H1 (cell line): Measurements from ENCODE around the gene ATP6V0A1. TPM values are rescaled to one million over a fixed set of nuclear protein-coding genes. Genes with fewer than 3 reads are reported as not detected.

Experiments
- CTCF ChIA-PET: fragments of 300-600 bp; sonication (Branson Sonifier 250); formaldehyde crosslinking; loops from one replicate; lab custom pipeline; 2021; ENCODE audit not compliant: partially characterized antibody; lab: Charles Lee
- POLR2A ChIA-PET: fragments of 300-600 bp; sonication (Branson Sonifier 250); formaldehyde crosslinking; loops from one replicate; lab custom pipeline; 2021; ENCODE audit warnings: inconsistent platforms; ENCODE audit not compliant: partially characterized antibody; lab: Charles Lee
- DNase-seq, 2 experiments: peaks; one replicate each; pipeline versions ENCODE4 v3.0.0 to v3.0.0-alpha.2; 2010 to 2022; ENCODE audit warnings: low spot score in 2 of 2, low read depth in 1 of 2, mixed read lengths in 1 of 2
- FAIRE-seq: peaks from 2 replicates; lab custom pipeline; 2011; peaks lifted over from hg19 to GRCh38; lab: Jason Lieb, UNC
- H2AFZ ChIP-seq: 2 replicates; pipeline ENCODE4 v1.8.1; 2012; ENCODE audit warnings: low read length, inconsistent platforms
- H2AK5ac ChIP-seq: 2 replicates; pipeline ENCODE4 v1.6.1; 2013; ENCODE audit warnings: low read depth, low read length
- H2BK120ac ChIP-seq: replicated peaks from 2 replicates; pipeline ENCODE3; 2013; ENCODE audit warnings: low read depth, low read length, inconsistent platforms
- H2BK12ac ChIP-seq: 2 replicates; pipeline ENCODE4 v1.6.1; 2013; ENCODE audit warnings: low read depth, low read length
- H2BK15ac ChIP-seq: 2 replicates; pipeline ENCODE4 v1.6.1; 2013; ENCODE audit warnings: low read length
- H2BK20ac ChIP-seq: 2 replicates; pipeline ENCODE4 v1.6.1; 2013; ENCODE audit warnings: low read length
- H2BK5ac ChIP-seq: 2 replicates; pipeline ENCODE4 v1.6.1; 2013; ENCODE audit warnings: low read depth, low read length
- H3K14ac ChIP-seq: 2 replicates; pipeline ENCODE4 v1.6.1; 2013; ENCODE audit warnings: inconsistent platforms; ENCODE audit not compliant: insufficient read length
- H3K18ac ChIP-seq: 2 replicates; pipeline ENCODE4 v1.6.1; 2013; ENCODE audit warnings: low read length; ENCODE audit errors: extremely low read depth
- H3K23ac ChIP-seq: 2 replicates; pipeline ENCODE4 v1.6.1; 2013; ENCODE audit warnings: inconsistent platforms; ENCODE audit not compliant: insufficient read length
- H3K23me2 ChIP-seq: 2 replicates; pipeline ENCODE4 v1.6.1; 2013; ENCODE audit warnings: low read depth, low read length
- H3K27ac ChIP-seq: 2 replicates; pipeline ENCODE4 v1.6.1; 2011; ENCODE audit warnings: low read depth, low read length, inconsistent platforms
- H3K27me3 ChIP-seq, 4 experiments: replicated peaks in 1 of 4; 1 replicate in 1 of 4; 2 replicates in 3 of 4; pipeline versions ENCODE4 v1.6.1 to v1.8.1; 2011 to 2013; ENCODE audit warnings: low read length in 3 of 4, mild to moderate bottlenecking in 3 of 4, inconsistent platforms in 2 of 4, mixed read lengths in 2 of 4, moderate library complexity in 1 of 4; ENCODE audit not compliant: control insufficient read depth in 3 of 4, insufficient read depth in 3 of 4; ENCODE audit errors: extremely low read depth in 1 of 4
- H3K36me3 ChIP-seq, 4 experiments: 2 replicates each; pipeline versions ENCODE4 v1.6.1 to v1.8.1; 2011 to 2013; ENCODE audit warnings: mild to moderate bottlenecking in 4 of 4, low read length in 3 of 4, moderate library complexity in 2 of 4, control low read depth in 1 of 4, inconsistent platforms in 1 of 4; ENCODE audit not compliant: insufficient read depth in 4 of 4, control insufficient read depth in 2 of 4
- H3K4ac ChIP-seq: replicated peaks from 2 replicates; pipeline ENCODE3; 2013; ENCODE audit warnings: low read length, low read depth, mixed read lengths, inconsistent platforms; ENCODE audit not compliant: insufficient read length
- H3K4me1 ChIP-seq, 4 experiments: replicated peaks in 1 of 4; 1 replicate in 1 of 4; 2 replicates in 3 of 4; pipeline versions ENCODE4 v1.6.1 to v1.8.1; 2011 to 2013; ENCODE audit warnings: low read length in 3 of 4, inconsistent platforms in 2 of 4, mixed read lengths in 1 of 4; ENCODE audit not compliant: insufficient read depth in 4 of 4, control insufficient read depth in 3 of 4
- H3K4me2 ChIP-seq, 2 experiments: 2 replicates each; pipeline versions ENCODE4 v1.6.1 to v1.8.1; 2011 to 2013; ENCODE audit warnings: low read depth in 2 of 2, low read length in 2 of 2, control low read depth in 1 of 2, inconsistent platforms in 1 of 2, mild to moderate bottlenecking in 1 of 2; ENCODE audit not compliant: insufficient read depth in 1 of 2
- H3K4me3 ChIP-seq, 4 experiments: fragments of 200-600, 300-600 bp in 1 of 4; sonication (generic), shearing (Covaris generic), sonication (Bioruptor Twin) in 1 of 4; 2 replicates each; pipeline versions ENCODE4 v1.5.1 to v1.8.1; 2011 to 2016; ENCODE audit warnings: low read length in 4 of 4, low read depth in 3 of 4, control low read depth in 2 of 4, inconsistent platforms in 2 of 4, mild to moderate bottlenecking in 2 of 4, mixed read lengths in 1 of 4, moderate library complexity in 1 of 4; ENCODE audit not compliant: insufficient read depth in 2 of 4; ENCODE audit errors: extremely low read depth in 1 of 4
- H3K56ac ChIP-seq: replicated peaks from 2 replicates; pipeline ENCODE3; 2013; ENCODE audit warnings: low read depth, mild to moderate bottlenecking, mixed read lengths, low read length, inconsistent platforms; ENCODE audit not compliant: insufficient read length
- H3K79me1 ChIP-seq: 2 replicates; pipeline ENCODE4 v1.6.1; 2013; ENCODE audit warnings: low read depth, low read length, control low read depth
- H3K79me2 ChIP-seq, 2 experiments: 2 replicates each; pipeline versions ENCODE4 v1.6.1 to v1.8.1; 2012 to 2013; ENCODE audit warnings: low read length in 2 of 2, mild to moderate bottlenecking in 2 of 2, inconsistent platforms in 1 of 2; ENCODE audit not compliant: insufficient read depth in 2 of 2, control insufficient read depth in 1 of 2
- H3K9ac ChIP-seq, 4 experiments: replicated peaks in 1 of 4; 1 replicate in 1 of 4; 2 replicates in 3 of 4; pipeline versions ENCODE4 v1.6.1 to v1.8.1; 2011 to 2013; ENCODE audit warnings: low read depth in 3 of 4, low read length in 3 of 4, control low read depth in 2 of 4, mild to moderate bottlenecking in 2 of 4, moderate library complexity in 2 of 4, inconsistent platforms in 1 of 4; ENCODE audit errors: extremely low read depth in 1 of 4
- H3K9me3 ChIP-seq, 2 experiments: 2 replicates each; pipeline versions ENCODE4 v1.6.1 to v1.8.1; 2012 to 2013; ENCODE audit warnings: mild to moderate bottlenecking in 2 of 2, moderate library complexity in 2 of 2, control low read depth in 1 of 2, inconsistent platforms in 1 of 2, low read depth in 1 of 2, low read length in 1 of 2, mixed read lengths in 1 of 2; ENCODE audit not compliant: insufficient read depth in 2 of 2
- H4K20me1 ChIP-seq, 2 experiments: replicated peaks in 1 of 2; 2 replicates each; pipeline versions ENCODE3 to v1.8.1; 2011 to 2013; ENCODE audit warnings: inconsistent platforms in 2 of 2, low read length in 2 of 2, mild to moderate bottlenecking in 1 of 2; ENCODE audit not compliant: insufficient read depth in 2 of 2, control insufficient read depth in 1 of 2
- H4K5ac ChIP-seq: 2 replicates; pipeline ENCODE4 v1.6.1; 2013; ENCODE audit warnings: low read length, low read depth, mixed read lengths, inconsistent platforms; ENCODE audit not compliant: insufficient read length
- H4K8ac ChIP-seq: 2 replicates; pipeline ENCODE4 v1.8.0; 2013; ENCODE audit warnings: mild to moderate bottlenecking, moderate library complexity, low read length, inconsistent platforms; ENCODE audit not compliant: insufficient read depth; ENCODE audit errors: extremely low read depth
- H4K91ac ChIP-seq: replicated peaks from 2 replicates; pipeline ENCODE3; 2013; ENCODE audit warnings: low read length, mixed read lengths, inconsistent platforms; ENCODE audit not compliant: insufficient read length
- ATF3 ChIP-seq: IDR thresholded peaks from 2 replicates; pipeline ENCODE4 v1.6.1; 2011; ENCODE audit warnings: low read depth, mild to moderate bottlenecking, low read length; ENCODE audit not compliant: insufficient read depth
- CTCF ChIP-seq, 3 experiments: IDR thresholded peaks; 1 replicate in 2 of 3; 2 replicates in 1 of 3; pipeline versions ENCODE4 v1.5.1 to v1.6.1; 2011; ENCODE audit warnings: low read length in 3 of 3, mild to moderate bottlenecking in 3 of 3, inconsistent platforms in 2 of 3, low read depth in 1 of 3, moderate library complexity in 1 of 3; ENCODE audit not compliant: insufficient read depth in 1 of 3; ENCODE audit errors: control extremely low read depth in 1 of 3
- EZH2 ChIP-seq: fragments of 200-600 bp; sonication (generic); IDR thresholded peaks from 2 replicates; pipeline ENCODE4 v1.7.1; 2012; ENCODE audit warnings: low read depth, mild to moderate bottlenecking, moderate library complexity, low read length, inconsistent platforms; ENCODE audit not compliant: severe bottlenecking
- GABPA ChIP-seq: IDR thresholded peaks from 2 replicates; pipeline ENCODE4 v1.6.1; 2011; ENCODE audit warnings: mild to moderate bottlenecking, low read length, moderate library complexity, borderline replicate concordance; ENCODE audit not compliant: insufficient read depth
- KDM4A ChIP-seq: IDR thresholded peaks from one replicate; pipeline ENCODE4 v1.7.1; 2012; ENCODE audit warnings: low read depth, mild to moderate bottlenecking, moderate library complexity, low read length, inconsistent platforms; ENCODE audit not compliant: severe bottlenecking
- TBP ChIP-seq: IDR thresholded peaks from 2 replicates; pipeline ENCODE4 v1.6.1; 2011; ENCODE audit warnings: low read depth, low read length, improper control_type of control experiment
- WGBS, 2 experiments: shearing (Covaris generic) in 1 of 2; methylation state at CpG; one replicate each; pipeline versions ENCODE4 v1.1.6 to v1.1.7; 2013 to 2015; ENCODE audit warnings: low lambda C conversion rate in 2 of 2, mixed read lengths in 2 of 2, inconsistent platforms in 1 of 2, low coverage in 1 of 2, missing lambda C conversion rate in 1 of 2; ENCODE audit not compliant: insufficient replicate concordance in 2 of 2, insufficient coverage in 1 of 2, insufficient read length in 1 of 2; ENCODE audit errors: extremely low coverage in 1 of 2, missing lambda C conversion rate in 1 of 2; 5-methylcytosine and 5-hydroxymethylcytosine counted together
- polyA plus RNA-seq, 7 experiments: library from polyadenylated mRNA; depleted of rRNA in 3 of 7; stranded (reverse) in 5 of 7; unstranded in 2 of 7; fragments of >200 nt in 5 of 7; fragments of 200-250 nt in 2 of 7; gene quantifications; 1 replicate in 5 of 7; 2 replicates in 1 of 7; 4 replicates in 1 of 7; pipeline versions ENCODE4 v1.2.1 to v1.2.3, GENCODE V29; 2011 to 2013; ENCODE audit warnings: missing spikeins in 2 of 7, mixed read lengths in 2 of 7
- total RNA-seq: library from RNA; stranded (reverse); fragmentation: NEBNext Ultra II Directional; extraction: Animal tissue kit (Norgen Biotek cat#: 25700); gene quantifications from 2 replicates; pipeline ENCODE4 v1.2.1, GENCODE V29; 2021

Gene ATP6V0A1
- total and polyA plus RNA-seq, 2 of the 8 experiments (the other 6 are each of a cell fraction or from before 2014, with no cell fraction given): 55.3 to 63.4 TPM

GRCh38 chr17:42421136-42421506, 37.6 kb upstream of the ATP6V0A1 start:
- H4K20me1 ChIP-seq: peaks cover 6 to 8% of the 10 kb centered on the region in 2 experiments
- H2BK12ac ChIP-seq: no peak overlapping the region
- H3K14ac ChIP-seq: no peak overlapping the region
- H3K23me2 ChIP-seq: peaks cover 14% of the 10 kb centered on the region
- no peak overlapping the region for H3K23ac ChIP-seq
- H2AFZ ChIP-seq: no peak overlapping the region
- CTCF ChIA-PET: interaction anchor here (1.5 to 3.3 kb wide), 4 partner anchors 13 to 100 kb away, joined by 3 to 26 read pairs (median 5); no protein-coding TSS in a partner anchor
- no peak overlapping the region for H2BK120ac ChIP-seq
- WGBS, 2 experiments: 54% methylated on average over 6 of the region's 6 CpGs; no CpG with 5 or more reads in 1 of the 2 experiments
- peak overlapping the region; percentile 99 for H3K4me2 ChIP-seq
- no peak overlapping the region for H2AK5ac ChIP-seq
- peaks cover 9% of the 10 kb centered on the region for H3K79me1 ChIP-seq
- peaks cover 0 to 13% (median 10%) of the 10 kb centered on the region in 4 experiments; a peak in 6 of 7 replicates for H3K27me3 ChIP-seq
- TF ChIP-seq GABPA: no peak
- no peak for TF ChIP-seq EZH2
- no peak for TF ChIP-seq CTCF (IDR thresholded peaks at IDR 0.05; ENCODE audit: control extremely low read depth in 1 of 3, insufficient read depth in 1 of 3, low read depth in 1 of 3, low read length in 3 of 3)
- no peak for TF ChIP-seq KDM4A
- TF ChIP-seq TBP: no peak
- no peak for TF ChIP-seq ATF3
- H3K4me1 ChIP-seq: peaks cover 0 to 17% (median 8%) of the 10 kb centered on the region in 4 experiments; a peak in 5 of 7 replicates
- no peak overlapping the region for H4K5ac ChIP-seq
- no peaks in the 10 kb centered on the region for H3K9me3 ChIP-seq
- no peak overlapping the region; the same call in 1 of the 2 replicates for H3K18ac ChIP-seq
- H3K9ac ChIP-seq: no peak overlapping the region; a peak in 1 of 7 replicates
- H2BK20ac ChIP-seq: no peak overlapping the region
- no peak overlapping the region for H3K56ac ChIP-seq
- no peaks in the 10 kb centered on the region for H3K36me3 ChIP-seq
- DNase-seq: no peak
- no peak overlapping the region for H3K4ac ChIP-seq
- 0 out of 2 replicates have a peak overlapping the region, but pooled peaks have one; percentile 23 for H2BK15ac ChIP-seq
- FAIRE-seq: no peak
- no peak overlapping the region for H2BK5ac ChIP-seq
- no peak overlapping the region for H4K91ac ChIP-seq
- no peak overlapping the region for H4K8ac ChIP-seq
- H3K79me2 ChIP-seq: peaks cover 0 to 19% of the 10 kb centered on the region in 2 experiments; a peak in 2 of 4 replicates
- peak overlapping the region; percentile 73 to 99 (median 86) for H3K4me3 ChIP-seq
- no peak overlapping the region for H3K27ac ChIP-seq
- POLR2A ChIA-PET: interaction anchor here (0.7 to 1.7 kb wide), 4 partner anchors 12 to 108 kb away, joined by 3 to 5 read pairs (median 4); no protein-coding TSS in a partner anchor
